Keratinocyte (primary cell): ENCODE data around the gene CRISPLD2. TPM values are rescaled to one million over a fixed set of nuclear protein-coding genes. Genes with fewer than 3 reads are reported as not detected.

Experiments used
- DNase-seq: peaks from one replicate; pipeline ENCODE4 v3.0.0-alpha.2; 2011; ENCODE audit warnings: low read depth, missing footprints, low spot score
- FAIRE-seq: peaks from 2 replicates; lab custom pipeline; 2011; peaks lifted over from hg19 to GRCh38; lab: Jason Lieb, UNC
- H2AFZ ChIP-seq: 2 replicates; pipeline ENCODE4 v1.6.0; 2012; ENCODE audit warnings: low read length, control low read depth, inconsistent platforms; ENCODE audit not compliant: control insufficient read depth
- H3K27ac ChIP-seq: 2 replicates; pipeline ENCODE4 v1.5.1; 2011; ENCODE audit warnings: low read length; ENCODE audit not compliant: control insufficient read depth, insufficient read depth
- H3K27me3 ChIP-seq: 3 replicates; pipeline ENCODE4 v1.6.0; 2011; ENCODE audit warnings: low read length; ENCODE audit not compliant: control insufficient read depth, insufficient read depth; ENCODE audit errors: extremely low read depth
- H3K36me3 ChIP-seq, 2 experiments: 2 replicates in 1 of 2; 3 replicates in 1 of 2; pipeline ENCODE4 v1.5.1; 2011; ENCODE audit warnings: low read length in 2 of 2, mild to moderate bottlenecking in 1 of 2; ENCODE audit not compliant: control insufficient read depth in 2 of 2, insufficient read depth in 2 of 2; ENCODE audit errors: extremely low read depth in 1 of 2
- H3K4me1 ChIP-seq: 3 replicates; pipeline ENCODE4 v1.5.1; 2011; ENCODE audit warnings: low read length; ENCODE audit not compliant: control insufficient read depth, insufficient read depth; ENCODE audit errors: extremely low read depth
- H3K4me2 ChIP-seq: 3 replicates; pipeline ENCODE4 v1.6.0; 2011; ENCODE audit warnings: low read depth, low read length; ENCODE audit not compliant: control insufficient read depth, insufficient read depth; ENCODE audit errors: extremely low read depth
- H3K4me3 ChIP-seq, 3 experiments: fragments of 200-600 bp in 1 of 3; sonication (generic) in 1 of 3; 2 replicates in 2 of 3; 3 replicates in 1 of 3; pipeline ENCODE4 v1.5.1; 2011 to 2016; ENCODE audit warnings: low read length in 3 of 3, mild to moderate bottlenecking in 3 of 3, control low read depth in 2 of 3, inconsistent platforms in 1 of 3, low read depth in 1 of 3, mixed read lengths in 1 of 3, mixed run types in 1 of 3, moderate library complexity in 1 of 3; ENCODE audit not compliant: control insufficient read depth in 2 of 3, insufficient read depth in 2 of 3; ENCODE audit errors: extremely low read depth in 1 of 3
- H3K79me2 ChIP-seq: 2 replicates; pipeline ENCODE4 v1.6.0; 2012; ENCODE audit warnings: low read length; ENCODE audit not compliant: control insufficient read depth, insufficient read depth
- H3K9ac ChIP-seq: 3 replicates; pipeline ENCODE4 v1.6.0; 2011; ENCODE audit warnings: low read length; ENCODE audit not compliant: control insufficient read depth, insufficient read depth; ENCODE audit errors: extremely low read depth
- H3K9me1 ChIP-seq: 3 replicates; pipeline ENCODE4 v1.6.0; 2011; ENCODE audit warnings: low read length; ENCODE audit not compliant: control insufficient read depth, insufficient read depth; ENCODE audit errors: extremely low read depth
- H3K9me3 ChIP-seq: 2 replicates; pipeline ENCODE4 v1.5.1; 2012; ENCODE audit warnings: low read depth, low read length; ENCODE audit not compliant: control insufficient read depth
- H4K20me1 ChIP-seq: 3 replicates; pipeline ENCODE4 v1.6.0; 2011; ENCODE audit warnings: low read length; ENCODE audit not compliant: control insufficient read depth, insufficient read depth; ENCODE audit errors: extremely low read depth
- EZH2 ChIP-seq: IDR thresholded peaks from one replicate; pipeline ENCODE4 v1.6.1; 2012; ENCODE audit warnings: inconsistent platforms, mild to moderate bottlenecking, low read length, moderate library complexity
- dilution Hi-C: fragments of 300-500 bp; cut with MboI; formaldehyde crosslinking; loops from one replicate; pipeline ENCODE4 v1.7.0; 2020; ENCODE audit warnings: low sequenced_read_pairs; ENCODE audit not compliant: extremely low pct_ligation_motif_present
- polyA plus RNA-seq, 5 experiments: library from polyadenylated mRNA; depleted of rRNA in 3 of 5; stranded (reverse) in 3 of 5; stranded (forward) in 1 of 5; unstranded in 1 of 5; fragments of >200 nt; gene quantifications; 1 replicate in 1 of 5; 2 replicates in 3 of 5; 3 replicates in 1 of 5; pipeline versions ENCODE4 v1.2.1 to v1.2.3, GENCODE V29; 2011 to 2012; ENCODE audit warnings: missing spikeins in 2 of 5, low read depth in 1 of 5, low replicate concordance in 1 of 5
- TF ChIP-seq, protein P1 (sequence below), 3 experiments: IDR thresholded peaks in 1 of 3; conservative IDR thresholded peaks in 1 of 3; optimal IDR thresholded peaks in 1 of 3; 2 replicates in 2 of 3; 3 replicates in 1 of 3; pipeline versions ENCODE3 to v1.5.1; 2011; ENCODE audit warnings: low read length in 3 of 3, mild to moderate bottlenecking in 3 of 3, moderate library complexity in 2 of 3, control low read depth in 1 of 3, inconsistent platforms in 1 of 3; ENCODE audit not compliant: insufficient read depth in 2 of 3; ENCODE audit errors: extremely low read depth in 1 of 3

The CRISPLD2 gene
- polyA plus RNA-seq, 1 donor (not counting 4 experiments of a cell fraction or from before 2014, with no cell fraction given): 1.2 TPM

DNA sequence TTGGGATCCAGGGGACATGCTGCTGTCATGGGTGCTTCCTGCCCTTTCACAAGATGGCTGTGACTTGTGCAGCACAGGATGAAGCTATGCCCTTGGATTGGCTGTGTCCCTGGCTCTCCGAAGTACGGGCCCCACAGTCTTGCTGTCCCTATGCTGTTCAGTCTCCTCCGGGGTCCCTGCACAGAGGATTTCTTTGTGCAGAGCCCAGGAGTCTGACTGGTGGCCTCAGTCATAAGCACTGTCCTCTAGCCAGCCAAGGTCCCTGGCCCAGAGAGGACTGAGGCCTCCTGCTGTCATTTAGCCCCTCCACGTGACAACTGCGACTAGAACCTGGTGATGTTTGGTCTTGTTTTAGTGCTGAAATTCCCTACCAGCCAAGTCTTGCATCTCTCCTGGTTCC is 42.4 kb upstream of the CRISPLD2 start:
- Histone ChIP-seq H3K36me3 (peaks cover 31 to 39% of the 10 kb centered on the region in 2 experiments), H4K20me1 (no peaks in the 10 kb centered on the region), H3K9ac (no peak overlapping the region), H3K9me3 (no peaks in the 10 kb centered on the region), H2AFZ (no peak overlapping the region), H3K4me1 (no peaks in the 10 kb centered on the region), H3K9me1 (no peaks in the 10 kb centered on the region), H3K4me2 (no peak overlapping the region), H3K79me2 (no peaks in the 10 kb centered on the region), H3K4me3 (no peak overlapping the region), H3K27ac (no peak overlapping the region), H3K27me3 (no peaks in the 10 kb centered on the region)
- dilution Hi-C loops: no loop called here
- DNase-seq (no peak), FAIRE-seq (no peak)
- no peak for TF ChIP-seq EZH2
- TF ChIP-seq, protein P1, sequence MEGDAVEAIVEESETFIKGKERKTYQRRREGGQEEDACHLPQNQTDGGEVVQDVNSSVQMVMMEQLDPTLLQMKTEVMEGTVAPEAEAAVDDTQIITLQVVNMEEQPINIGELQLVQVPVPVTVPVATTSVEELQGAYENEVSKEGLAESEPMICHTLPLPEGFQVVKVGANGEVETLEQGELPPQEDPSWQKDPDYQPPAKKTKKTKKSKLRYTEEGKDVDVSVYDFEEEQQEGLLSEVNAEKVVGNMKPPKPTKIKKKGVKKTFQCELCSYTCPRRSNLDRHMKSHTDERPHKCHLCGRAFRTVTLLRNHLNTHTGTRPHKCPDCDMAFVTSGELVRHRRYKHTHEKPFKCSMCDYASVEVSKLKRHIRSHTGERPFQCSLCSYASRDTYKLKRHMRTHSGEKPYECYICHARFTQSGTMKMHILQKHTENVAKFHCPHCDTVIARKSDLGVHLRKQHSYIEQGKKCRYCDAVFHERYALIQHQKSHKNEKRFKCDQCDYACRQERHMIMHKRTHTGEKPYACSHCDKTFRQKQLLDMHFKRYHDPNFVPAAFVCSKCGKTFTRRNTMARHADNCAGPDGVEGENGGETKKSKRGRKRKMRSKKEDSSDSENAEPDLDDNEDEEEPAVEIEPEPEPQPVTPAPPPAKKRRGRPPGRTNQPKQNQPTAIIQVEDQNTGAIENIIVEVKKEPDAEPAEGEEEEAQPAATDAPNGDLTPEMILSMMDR (optimal IDR thresholded peaks at IDR 0.05 in 1 of 3, IDR thresholded peaks at IDR 0.05 in 1 of 3, conservative IDR thresholded peaks at IDR 0.05 in 1 of 3; ENCODE audit: extremely low read depth in 1 of 3, insufficient read depth in 2 of 3, low read length in 3 of 3): no peak

GRCh38 chr16:84778720-84779119 is 41.1 kb upstream of the CRISPLD2 start:
- Histone ChIP-seq H3K4me3 (no peak overlapping the region), H3K9me1 (no peaks in the 10 kb centered on the region), H3K4me2 (no peak overlapping the region), H2AFZ (no peak overlapping the region), H3K9ac (no peak overlapping the region), H3K9me3 (no peaks in the 10 kb centered on the region), H3K4me1 (no peaks in the 10 kb centered on the region), H3K36me3 (peaks cover 25 to 37% of the 10 kb centered on the region in 2 experiments), H4K20me1 (no peaks in the 10 kb centered on the region), H3K79me2 (no peaks in the 10 kb centered on the region), H3K27ac (no peak overlapping the region), H3K27me3 (no peaks in the 10 kb centered on the region)
- FAIRE-seq (no peak), DNase-seq (no peak)
- dilution Hi-C loops: no loop called here
- no peak for TF ChIP-seq EZH2
- TF ChIP-seq, protein P1 (optimal IDR thresholded peaks at IDR 0.05 in 1 of 3, IDR thresholded peaks at IDR 0.05 in 1 of 3, conservative IDR thresholded peaks at IDR 0.05 in 1 of 3; ENCODE audit: extremely low read depth in 1 of 3, insufficient read depth in 2 of 3, low read length in 3 of 3): no peak
